Gastrocnemius medialis (tissue), 4 donors: Measurements from ENCODE around the gene LBHD2. TPM values are rescaled to one million over a fixed set of nuclear protein-coding genes. Genes with fewer than 3 reads are reported as not detected.

Source experiments
- ATAC-seq, 2 donors: fragments of 150-250 bp; one replicate each; pipeline ENCODE4 v1.9.1; 2016
- DNase-seq, 2 donors: peaks; one replicate each; pipeline ENCODE4 v3.0.0-alpha.2; 2019
- H3K27ac ChIP-seq, 4 donors: fragments of 200-600 bp; sonication (generic); 1 replicate in 1 of 4; 2 replicates in 3 of 4; pipeline ENCODE4 v1.5.1; 2016 to 2018; ENCODE audit warnings: mild to moderate bottlenecking in 2 of 4, moderate library complexity in 1 of 4
- H3K27me3 ChIP-seq, 3 donors: fragments of 200-600 bp; sonication (generic) in 2 of 3; 1 replicate in 1 of 3; 2 replicates in 2 of 3; pipeline versions ENCODE4 v1.5.1 to v1.6.0; 2016 to 2019; ENCODE audit warnings: mild to moderate bottlenecking in 1 of 3, moderate library complexity in 1 of 3
- H3K36me3 ChIP-seq, 2 donors: fragments of 200-600 bp; sonication (generic) in 1 of 2; one replicate each; pipeline ENCODE4 v1.5.1; 2017 to 2018
- H3K4me1 ChIP-seq, 2 donors: fragments of 200-600 bp; sonication (generic) in 1 of 2; one replicate each; pipeline ENCODE4 v1.5.1; 2016 to 2017; ENCODE audit warnings: mild to moderate bottlenecking in 2 of 2
- H3K4me3 ChIP-seq, 4 donors: fragments of 200-600 bp; sonication (generic) in 3 of 4; 1 replicate in 1 of 4; 2 replicates in 3 of 4; pipeline ENCODE4 v1.5.1; 2016 to 2019; ENCODE audit warnings: mild to moderate bottlenecking in 2 of 4
- H3K9me3 ChIP-seq, 3 donors: fragments of 200-600 bp; sonication (generic) in 2 of 3; 1 replicate in 1 of 3; 2 replicates in 2 of 3; pipeline ENCODE4 v1.5.1; 2016 to 2019
- CTCF ChIP-seq, 5 experiments: fragments of 450-650 bp in 3 of 5; fragments of 200-600 bp in 2 of 5; sonication (generic) in 2 of 5; IDR thresholded peaks in 4 of 5; conservative IDR thresholded peaks in 1 of 5; 1 replicate in 4 of 5; 2 replicates in 1 of 5; pipeline ENCODE4 v1.5.1; 2016 to 2019; ENCODE audit warnings: antibody characterized with exemption in 5 of 5, mild to moderate bottlenecking in 3 of 5, moderate library complexity in 3 of 5
- POLR2A ChIP-seq, 2 donors: fragments of 450-650 bp; IDR thresholded peaks; one replicate each; pipeline ENCODE4 v1.6.1; 2017; ENCODE audit warnings: antibody characterized with exemption in 2 of 2, mild to moderate bottlenecking in 2 of 2, moderate library complexity in 2 of 2
- in situ Hi-C, 4 donors: fragments of 200-750 bp; cut with MboI; loops; one replicate each; pipeline versions ENCODE4 v1.15.0 to v1.8.0; 2017; ENCODE audit warnings: low sequenced_read_pairs in 4 of 4
- intact Hi-C: fragments of 100-400 bp; cut with DNase I; formaldehyde crosslinking; loops from one replicate; pipeline ENCODE4 v1.15.1; 2023; ENCODE audit warnings: low total_unique reads
- total RNA-seq, 4 donors: library from RNA; depleted of rRNA; stranded (reverse); fragments of >200 nt; gene quantifications; one replicate each; pipeline versions ENCODE4 v1.1.0 to v1.2.3, GENCODE V29; 2016

LBHD2 gene
- total RNA-seq, 4 donors from 2014 or later = not detected

- H3K9me3 ChIP-seq = no peaks in the 10 kb centered on the region
- no peak for DNase-seq
- peaks cover 0 to 8% of the 10 kb centered on the region in 2 donors for H3K4me1 ChIP-seq
- no peaks in the 10 kb centered on the region for H3K36me3 ChIP-seq
- H3K27ac ChIP-seq = peak within 1 kb of the TSS in 1 of 4 donors; percentile 46
- no peak for ATAC-seq
- no peak for TF ChIP-seq CTCF (IDR thresholded peaks at IDR 0.05 in 4 of 5, conservative IDR thresholded peaks at IDR 0.05 in 1 of 5)
- no peak for TF ChIP-seq POLR2A (IDR thresholded peaks at IDR 0.05)
- H3K27me3 ChIP-seq = no peaks in the 10 kb centered on the region
- in situ Hi-C loops = loop anchor here in 1 of 4 donors (25.0 kb wide), 1 partner anchor 193 kb away; no protein-coding TSS in a partner anchor
- H3K4me3 ChIP-seq = peak within 1 kb of the TSS in 2 of 4 donors; percentile 5 to 15
- intact Hi-C loops = no loop called here
Measured at GRCh38 chr14:103094406-103095209, 10.6 kb downstream of the LBHD2 start, which contains the start of gene EXOC3L4. EXOC3L4 (plus strand) TSS chr14:103094725; CDS start chr14:103100220, 5,495 bp downstream.

- in situ Hi-C loops (loop anchor here in 1 of 4 donors (25.0 kb wide), 1 partner anchor 192 kb away; no protein-coding TSS in a partner anchor), intact Hi-C loops (no loop called here)
- ATAC-seq (no peak), DNase-seq (no peak)
- no peak overlapping the region for H3K4me3 ChIP-seq
- peaks cover 0 to 3% (median 0%) of the 10 kb centered on the region in 3 donors for H3K27me3 ChIP-seq
- no peak overlapping the region for H3K27ac ChIP-seq
- no peak for TF ChIP-seq POLR2A (IDR thresholded peaks at IDR 0.05)
- no peak for TF ChIP-seq CTCF (IDR thresholded peaks at IDR 0.05 in 4 of 5, conservative IDR thresholded peaks at IDR 0.05 in 1 of 5)
- no peaks in the 10 kb centered on the region for H3K9me3 ChIP-seq
- no peaks in the 10 kb centered on the region for H3K36me3 ChIP-seq
- peaks cover 0 to 8% of the 10 kb centered on the region in 2 donors for H3K4me1 ChIP-seq
Measured at GRCh38 chr14:103095210-103095778, 11.3 kb downstream of the LBHD2 start.

GRCh38 chr14:103096387-103096786 lies 12.4 kb downstream of the LBHD2 start:
- Histone ChIP-seq H3K9me3 (no peaks in the 10 kb centered on the region), H3K27me3 (peaks cover 3 to 12% (median 8%) of the 10 kb centered on the region in 3 donors), H3K27ac (no peak overlapping the region), H3K36me3 (no peaks in the 10 kb centered on the region), H3K4me1 (peaks cover 0 to 4% of the 10 kb centered on the region in 2 donors), H3K4me3 (no peak overlapping the region)
- DNase-seq = no peak
- in situ Hi-C loops = loop anchor here in 1 of 4 donors (25.0 kb wide), 1 partner anchor 191 kb away; no protein-coding TSS in a partner anchor
- ATAC-seq = no peak
- intact Hi-C loops = no loop called here
- TF ChIP-seq CTCF (IDR thresholded peaks at IDR 0.05 in 4 of 5, conservative IDR thresholded peaks at IDR 0.05 in 1 of 5) (no peak), POLR2A (IDR thresholded peaks at IDR 0.05) (no peak)

GRCh38 chr14:103097244-103097993 lies 13.4 kb downstream of the LBHD2 start:
- DNase-seq = no peak
- intact Hi-C loops (no loop called here), in situ Hi-C loops (loop anchor here in 1 of 4 donors (25.0 kb wide), 1 partner anchor 190 kb away; no protein-coding TSS in a partner anchor)

More at GRCh38 chr14:103097244-103097993, 13.4 kb downstream of the LBHD2 start:
- Histone ChIP-seq H3K27ac (no peak overlapping the region), H3K4me3 (no peak overlapping the region), H3K9me3 (no peaks in the 10 kb centered on the region), H3K4me1 (no peaks in the 10 kb centered on the region), H3K36me3 (no peaks in the 10 kb centered on the region), H3K27me3 (peaks cover 8 to 21% (median 16%) of the 10 kb centered on the region in 3 donors)
- TF ChIP-seq CTCF (IDR thresholded peaks at IDR 0.05 in 4 of 5, conservative IDR thresholded peaks at IDR 0.05 in 1 of 5) = no peak
- no peak for TF ChIP-seq POLR2A (IDR thresholded peaks at IDR 0.05)
- no peak for ATAC-seq
